Peyer's patch (tissue), 4 donors: Measurements from ENCODE around the gene PKP2.

Experiments
- CTCF ChIP-seq, 6 experiments: fragments of 450-650 bp in 4 of 6; fragments of 200-600 bp in 2 of 6; sonication (generic) in 1 of 6; IDR thresholded peaks; one replicate each; pipeline ENCODE4 v1.5.1; 2017 to 2019; ENCODE audit warnings: antibody characterized with exemption in 6 of 6, mild to moderate bottlenecking in 3 of 6, moderate library complexity in 1 of 6
- POLR2A ChIP-seq, 2 donors: fragments of 450-650 bp; IDR thresholded peaks; one replicate each; pipeline ENCODE4 v1.5.1; 2017; ENCODE audit warnings: antibody characterized with exemption in 2 of 2, mild to moderate bottlenecking in 2 of 2, moderate library complexity in 2 of 2

GRCh38 chr12:32874975-32875374, 21.6 kb downstream of the PKP2 start:
- TF ChIP-seq CTCF (IDR thresholded peaks at IDR 0.05) (no peak), POLR2A (IDR thresholded peaks at IDR 0.05) (no peak)
